ENCODE data around the gene USP35. TPM values are rescaled to one million over a fixed set of nuclear protein-coding genes. Genes with fewer than 3 reads are reported as not detected.

USP35 gene
- total RNA-seq, 1 experiment from 2014 or later = 10.6 TPM

DNA sequence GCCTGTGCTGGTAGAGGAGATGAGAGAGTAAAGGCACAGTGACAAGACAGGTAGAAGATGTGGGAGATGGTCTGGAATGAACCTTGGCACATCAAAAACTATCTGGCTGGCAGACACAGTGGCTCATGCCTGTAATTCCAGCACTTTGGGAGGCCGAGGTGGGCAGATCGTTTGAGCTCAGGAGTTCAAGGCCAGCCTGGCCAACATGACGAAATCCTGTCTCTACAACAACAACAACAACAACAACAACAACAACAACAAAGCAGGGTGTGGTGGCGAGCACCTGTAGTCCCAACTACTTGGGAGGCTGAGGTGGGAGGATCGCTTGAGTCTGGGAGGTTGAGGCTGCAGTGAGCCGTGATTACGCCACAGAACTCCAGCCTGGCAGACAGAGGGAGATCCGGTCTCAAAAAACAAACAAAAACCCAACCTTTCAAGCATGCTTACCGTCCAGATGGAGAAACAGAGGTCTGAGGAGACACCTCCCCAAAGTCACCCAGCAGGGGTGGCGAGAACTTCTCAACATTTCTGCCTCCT, 12.0 kb upstream of the USP35 start (continued):
- TF ChIP-seq ZBTB43 (CRISPR knock-in tag; IDR thresholded peaks at IDR 0.05) (no peak), USF2 (CRISPR knock-in tag; IDR thresholded peaks at IDR 0.05) (no peak)

- TF ChIP-seq ELF4 (CRISPR knock-in tag; IDR thresholded peaks at IDR 0.05; ENCODE audit: low read depth) (no peak), HMGXB4 (CRISPR knock-in tag; IDR thresholded peaks at IDR 0.05) (no peak), STAT6 (CRISPR knock-in tag; conservative IDR thresholded peaks at IDR 0.05; ENCODE audit: low read depth) (no peak), KAT7 (CRISPR knock-in tag; IDR thresholded peaks at IDR 0.05; ENCODE audit: borderline replicate concordance) (no peak), CBFB (CRISPR knock-in tag; IDR thresholded peaks at IDR 0.05; ENCODE audit: low read depth) (no peak), ZSCAN18 (CRISPR knock-in tag; IDR thresholded peaks at IDR 0.05) (no peak), ZNF416 (CRISPR knock-in tag; IDR thresholded peaks at IDR 0.05) (no peak), CREM (CRISPR knock-in tag; IDR thresholded peaks at IDR 0.05) (no peak), ZNF671 (CRISPR knock-in tag; IDR thresholded peaks at IDR 0.05) (no peak), ETV6 (CRISPR knock-in tag; IDR thresholded peaks at IDR 0.05) (no peak), FOXP1 (CRISPR knock-in tag; IDR thresholded peaks at IDR 0.05; ENCODE audit: borderline replicate concordance) (no peak), EMX1 (CRISPR knock-in tag; IDR thresholded peaks at IDR 0.05) (no peak), NFE2L1 (CRISPR knock-in tag; IDR thresholded peaks at IDR 0.05) (no peak), NFATC4 (CRISPR knock-in tag; IDR thresholded peaks at IDR 0.05) (no peak)
- TF ChIP-seq, protein P1, sequence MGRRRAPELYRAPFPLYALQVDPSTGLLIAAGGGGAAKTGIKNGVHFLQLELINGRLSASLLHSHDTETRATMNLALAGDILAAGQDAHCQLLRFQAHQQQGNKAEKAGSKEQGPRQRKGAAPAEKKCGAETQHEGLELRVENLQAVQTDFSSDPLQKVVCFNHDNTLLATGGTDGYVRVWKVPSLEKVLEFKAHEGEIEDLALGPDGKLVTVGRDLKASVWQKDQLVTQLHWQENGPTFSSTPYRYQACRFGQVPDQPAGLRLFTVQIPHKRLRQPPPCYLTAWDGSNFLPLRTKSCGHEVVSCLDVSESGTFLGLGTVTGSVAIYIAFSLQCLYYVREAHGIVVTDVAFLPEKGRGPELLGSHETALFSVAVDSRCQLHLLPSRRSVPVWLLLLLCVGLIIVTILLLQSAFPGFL (CRISPR knock-in tag; IDR thresholded peaks at IDR 0.05; ENCODE audit: borderline replicate concordance) = no peak
- TF ChIP-seq, protein P2, sequence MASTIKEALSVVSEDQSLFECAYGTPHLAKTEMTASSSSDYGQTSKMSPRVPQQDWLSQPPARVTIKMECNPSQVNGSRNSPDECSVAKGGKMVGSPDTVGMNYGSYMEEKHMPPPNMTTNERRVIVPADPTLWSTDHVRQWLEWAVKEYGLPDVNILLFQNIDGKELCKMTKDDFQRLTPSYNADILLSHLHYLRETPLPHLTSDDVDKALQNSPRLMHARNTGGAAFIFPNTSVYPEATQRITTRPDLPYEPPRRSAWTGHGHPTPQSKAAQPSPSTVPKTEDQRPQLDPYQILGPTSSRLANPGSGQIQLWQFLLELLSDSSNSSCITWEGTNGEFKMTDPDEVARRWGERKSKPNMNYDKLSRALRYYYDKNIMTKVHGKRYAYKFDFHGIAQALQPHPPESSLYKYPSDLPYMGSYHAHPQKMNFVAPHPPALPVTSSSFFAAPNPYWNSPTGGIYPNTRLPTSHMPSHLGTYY (CRISPR knock-in tag; IDR thresholded peaks at IDR 0.05) = no peak
- TF ChIP-seq, protein P3, sequence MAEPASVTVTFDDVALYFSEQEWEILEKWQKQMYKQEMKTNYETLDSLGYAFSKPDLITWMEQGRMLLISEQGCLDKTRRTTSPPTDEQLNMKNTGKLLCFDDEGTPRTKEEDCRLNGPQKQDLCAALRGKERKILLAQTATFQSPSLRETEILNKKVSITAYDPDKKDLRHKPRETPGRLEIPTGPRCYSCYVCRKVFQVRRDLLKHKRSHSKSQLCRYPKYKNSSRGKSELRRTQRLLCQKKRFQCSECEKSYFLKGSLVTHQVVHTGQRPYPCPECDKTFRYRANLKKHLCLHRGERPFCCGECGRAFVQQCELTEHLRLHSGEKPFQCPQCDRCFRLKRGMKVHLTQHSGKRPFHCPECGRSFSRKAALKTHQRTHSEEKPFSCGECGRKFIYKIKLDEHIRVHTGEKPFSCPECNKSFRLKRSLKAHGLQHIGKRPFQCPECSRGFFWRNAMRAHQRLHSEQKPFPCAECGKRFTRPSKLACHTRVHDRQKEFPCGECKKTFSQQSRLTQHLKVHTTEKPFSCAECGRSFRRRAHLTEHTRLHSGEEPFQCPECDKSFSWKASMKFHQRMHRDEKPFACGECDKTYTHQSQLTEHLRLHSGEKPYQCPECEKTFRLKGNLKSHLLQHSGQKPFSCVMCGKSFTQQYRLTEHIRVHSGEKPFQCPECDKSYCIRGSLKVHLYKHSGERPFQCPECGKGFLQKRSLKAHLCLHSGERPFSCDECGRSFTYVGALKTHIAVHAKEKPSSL (CRISPR knock-in tag; conservative IDR thresholded peaks at IDR 0.05) = no peak
- TF ChIP-seq, protein P4, sequence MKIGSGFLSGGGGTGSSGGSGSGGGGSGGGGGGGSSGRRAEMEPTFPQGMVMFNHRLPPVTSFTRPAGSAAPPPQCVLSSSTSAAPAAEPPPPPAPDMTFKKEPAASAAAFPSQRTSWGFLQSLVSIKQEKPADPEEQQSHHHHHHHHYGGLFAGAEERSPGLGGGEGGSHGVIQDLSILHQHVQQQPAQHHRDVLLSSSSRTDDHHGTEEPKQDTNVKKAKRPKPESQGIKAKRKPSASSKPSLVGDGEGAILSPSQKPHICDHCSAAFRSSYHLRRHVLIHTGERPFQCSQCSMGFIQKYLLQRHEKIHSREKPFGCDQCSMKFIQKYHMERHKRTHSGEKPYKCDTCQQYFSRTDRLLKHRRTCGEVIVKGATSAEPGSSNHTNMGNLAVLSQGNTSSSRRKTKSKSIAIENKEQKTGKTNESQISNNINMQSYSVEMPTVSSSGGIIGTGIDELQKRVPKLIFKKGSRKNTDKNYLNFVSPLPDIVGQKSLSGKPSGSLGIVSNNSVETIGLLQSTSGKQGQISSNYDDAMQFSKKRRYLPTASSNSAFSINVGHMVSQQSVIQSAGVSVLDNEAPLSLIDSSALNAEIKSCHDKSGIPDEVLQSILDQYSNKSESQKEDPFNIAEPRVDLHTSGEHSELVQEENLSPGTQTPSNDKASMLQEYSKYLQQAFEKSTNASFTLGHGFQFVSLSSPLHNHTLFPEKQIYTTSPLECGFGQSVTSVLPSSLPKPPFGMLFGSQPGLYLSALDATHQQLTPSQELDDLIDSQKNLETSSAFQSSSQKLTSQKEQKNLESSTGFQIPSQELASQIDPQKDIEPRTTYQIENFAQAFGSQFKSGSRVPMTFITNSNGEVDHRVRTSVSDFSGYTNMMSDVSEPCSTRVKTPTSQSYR (CRISPR knock-in tag; IDR thresholded peaks at IDR 0.05) = no peak
- ChIA-PET POLR2A (no interaction called here), CTCF (interaction anchor here (0.8 kb wide), 1 partner anchor 11 kb away, joined by 4 read pairs; the partner anchor contains the start of gene KCTD21)
- Mint-ChIP-seq H3K4me3 (no peak overlapping the region), H3K4me1 (0 out of 2 replicates have a peak, but pooled peaks cover 3% of the 10 kb centered on the region), H3K27ac (no peak overlapping the region), H3K9me3 (peaks cover 5% of the 10 kb centered on the region), H3K36me3 (peaks cover 4% of the 10 kb centered on the region; the same call in 1 of the 2 replicates), H3K27me3 (ENCODE audit: low read depth) (no peaks in the 10 kb centered on the region)
- no peak for ATAC-seq
- DNase-seq (ENCODE audit: low spot score) = no peak
Observed at GRCh38 chr11:78177216-78177615, 11.5 kb upstream of the USP35 start.
